ENCODE measurements around the gene C5.

GRCh38 chr9:120978987-120979386, 71.1 kb downstream of the C5 start:
- TF ChIP-seq CTCF (IDR thresholded peaks at IDR 0.05) (no peak), POLR2A (IDR thresholded peaks at IDR 0.05) (no peak)
